Measurements from ENCODE around the gene GEMIN7.
"Not testable (repeated sequence)": the region's sequence is repeated elsewhere in the genome, so short reads cannot be mapped to it uniquely, and the experiment has no call there.

The GEMIN7 gene

GRCh38 chr19:45104658-45105349 is 25.7 kb downstream of the GEMIN7 start:
- DNase-seq (ENCODE audit: low spot score): no peak

GRCh38 chr19:45106363-45106762 is 27.3 kb downstream of the GEMIN7 start:
- not testable (repeated sequence) for DNase-seq (ENCODE audit: low spot score)

GRCh38 chr19:45107621-45108150 is 28.6 kb downstream of the GEMIN7 start:
- no peak for DNase-seq (ENCODE audit: low spot score)

- no peak for DNase-seq (ENCODE audit: low spot score)
Observed at GRCh38 chr19:45110851-45111266, 31.8 kb downstream of the GEMIN7 start.

- DNase-seq (ENCODE audit: low spot score): no peak
Observed at GRCh38 chr19:45112111-45112827, 33.2 kb downstream of the GEMIN7 start.

- no peak for DNase-seq (ENCODE audit: low spot score)
Observed at GRCh38 chr19:45113628-45114027, 34.6 kb downstream of the GEMIN7 start.

- DNase-seq (ENCODE audit: low spot score): no peak
Observed at GRCh38 chr19:45114116-45114515, 35.1 kb downstream of the GEMIN7 start.

- DNase-seq (ENCODE audit: low spot score): no peak
Observed at GRCh38 chr19:45115809-45116615, 37.0 kb downstream of the GEMIN7 start.

GRCh38 chr19:45117167-45117594 is 38.1 kb downstream of the GEMIN7 start:
- DNase-seq (ENCODE audit: low spot score): peak; percentile 18

GRCh38 chr19:45117671-45118070 is 38.6 kb downstream of the GEMIN7 start:
- no peak for DNase-seq (ENCODE audit: low spot score)

- no peak for DNase-seq (ENCODE audit: low spot score)
Observed at GRCh38 chr19:45118106-45118505, 39.0 kb downstream of the GEMIN7 start.

- not testable (repeated sequence) for DNase-seq (ENCODE audit: low spot score)
Observed at GRCh38 chr19:45118591-45119355, 39.7 kb downstream of the GEMIN7 start.

GRCh38 chr19:45119582-45119981 is 40.5 kb downstream of the GEMIN7 start:
- DNase-seq (ENCODE audit: low spot score): no peak

GRCh38 chr19:45121827-45122345 is 42.8 kb downstream of the GEMIN7 start:
- DNase-seq (ENCODE audit: low spot score): no peak

- DNase-seq (ENCODE audit: low spot score): no peak
Observed at GRCh38 chr19:45122832-45123231, 43.8 kb downstream of the GEMIN7 start.

- DNase-seq (ENCODE audit: low spot score): no peak
Observed at GRCh38 chr19:45123440-45123850, 44.4 kb downstream of the GEMIN7 start.

GRCh38 chr19:45124021-45124420 is 45.0 kb downstream of the GEMIN7 start:
- DNase-seq (ENCODE audit: low spot score): no peak

GRCh38 chr19:45125360-45125759 is 46.3 kb downstream of the GEMIN7 start:
- no peak for DNase-seq (ENCODE audit: low spot score)

- peak; percentile 65 for DNase-seq (ENCODE audit: low spot score)
Observed at GRCh38 chr19:45125975-45126493, 47.0 kb downstream of the GEMIN7 start.

- DNase-seq (ENCODE audit: low spot score): no peak
Observed at GRCh38 chr19:45126654-45127053, 47.6 kb downstream of the GEMIN7 start.

GRCh38 chr19:45128146-45128545 is 49.1 kb downstream of the GEMIN7 start:
- DNase-seq (ENCODE audit: low spot score): no peak
